Adipocyte (in vitro differentiated cells): Measurements from ENCODE around the gene IFT52.

Experiments
- DNase-seq: peaks from one replicate; pipeline ENCODE4 v3.0.0-alpha.2; 2015; ENCODE audit warnings: low read depth
- H3K27me3 ChIP-seq: replicated peaks from 2 replicates; pipeline ENCODE4 v1.7.0; 2013; ENCODE audit warnings: mild to moderate bottlenecking, low read length, moderate library complexity; ENCODE audit not compliant: control insufficient read depth, insufficient read depth
- H3K36me3 ChIP-seq: 2 replicates; pipeline ENCODE4 v1.7.0; 2013; ENCODE audit warnings: low read length, mild to moderate bottlenecking, moderate library complexity; ENCODE audit not compliant: control insufficient read depth, insufficient read depth, severe bottlenecking
- H3K4me1 ChIP-seq: 2 replicates; pipeline ENCODE4 v1.7.0; 2013; ENCODE audit warnings: mild to moderate bottlenecking, low read length, moderate library complexity; ENCODE audit not compliant: control insufficient read depth, insufficient read depth
- H3K4me3 ChIP-seq: 2 replicates; pipeline ENCODE4 v1.7.0; 2013; ENCODE audit warnings: mild to moderate bottlenecking, low read length, moderate library complexity
- H3K9ac ChIP-seq: 2 replicates; pipeline ENCODE4 v1.7.0; 2013; ENCODE audit warnings: mild to moderate bottlenecking, low read length, moderate library complexity
- H3K9me3 ChIP-seq: 2 replicates; pipeline ENCODE4 v1.7.0; 2013; ENCODE audit warnings: mild to moderate bottlenecking, low read length, moderate library complexity; ENCODE audit not compliant: control insufficient read depth

IFT52 gene

GRCh38 chr20:43569282-43569681 is 21.5 kb upstream of the IFT52 start:
- H3K4me3 ChIP-seq: no peak overlapping the region
- peaks cover 9% of the 10 kb centered on the region for H3K27me3 ChIP-seq
- H3K36me3 ChIP-seq: peaks cover 19% of the 10 kb centered on the region
- no peak for DNase-seq
- H3K9ac ChIP-seq: no peak overlapping the region
- H3K9me3 ChIP-seq: no peaks in the 10 kb centered on the region
- H3K4me1 ChIP-seq: no peaks in the 10 kb centered on the region

- no peak for DNase-seq
- H3K4me1 ChIP-seq: no peaks in the 10 kb centered on the region
- H3K27me3 ChIP-seq: peaks cover 9% of the 10 kb centered on the region
- no peak overlapping the region for H3K9ac ChIP-seq
- H3K36me3 ChIP-seq: peaks cover 24% of the 10 kb centered on the region
- no peak overlapping the region for H3K4me3 ChIP-seq
- no peaks in the 10 kb centered on the region for H3K9me3 ChIP-seq
Observed at GRCh38 chr20:43570496-43570895, 20.2 kb upstream of the IFT52 start.

- DNase-seq: no peak
- peaks cover 24% of the 10 kb centered on the region for H3K36me3 ChIP-seq
- H3K4me3 ChIP-seq: no peak overlapping the region
- no peaks in the 10 kb centered on the region for H3K4me1 ChIP-seq
- no peak overlapping the region for H3K9ac ChIP-seq
- no peaks in the 10 kb centered on the region for H3K9me3 ChIP-seq
- peaks cover 9% of the 10 kb centered on the region for H3K27me3 ChIP-seq
Observed at GRCh38 chr20:43571310-43571709, 19.4 kb upstream of the IFT52 start.

- Histone ChIP-seq H3K27me3 (peaks cover 9% of the 10 kb centered on the region), H3K4me3 (no peak overlapping the region), H3K4me1 (no peaks in the 10 kb centered on the region), H3K9ac (no peak overlapping the region), H3K9me3 (no peaks in the 10 kb centered on the region), H3K36me3 (peaks cover 24% of the 10 kb centered on the region)
- no peak for DNase-seq
Observed at GRCh38 chr20:43571771-43572170, 19.0 kb upstream of the IFT52 start.

GRCh38 chr20:43572891-43573290 is 17.8 kb upstream of the IFT52 start:
- peaks cover 4% of the 10 kb centered on the region for H3K27me3 ChIP-seq
- H3K4me3 ChIP-seq: no peak overlapping the region
- DNase-seq: no peak
- H3K9ac ChIP-seq: no peak overlapping the region
- no peaks in the 10 kb centered on the region for H3K9me3 ChIP-seq
- peaks cover 20% of the 10 kb centered on the region for H3K36me3 ChIP-seq
- H3K4me1 ChIP-seq: no peaks in the 10 kb centered on the region

- Histone ChIP-seq H3K9ac (no peak overlapping the region), H3K9me3 (no peaks in the 10 kb centered on the region), H3K4me3 (no peak overlapping the region), H3K36me3 (peaks cover 9% of the 10 kb centered on the region), H3K4me1 (peaks cover 10% of the 10 kb centered on the region), H3K27me3 (no peaks in the 10 kb centered on the region)
- DNase-seq: no peak
Observed at GRCh38 chr20:43576108-43576507, 14.6 kb upstream of the IFT52 start.

- H3K9me3 ChIP-seq: no peaks in the 10 kb centered on the region
- no peak overlapping the region for H3K9ac ChIP-seq
- no peak overlapping the region for H3K4me3 ChIP-seq
- H3K36me3 ChIP-seq: no peaks in the 10 kb centered on the region
- H3K27me3 ChIP-seq: no peaks in the 10 kb centered on the region
- DNase-seq: no peak
- peaks cover 32% of the 10 kb centered on the region for H3K4me1 ChIP-seq
Observed at GRCh38 chr20:43579861-43580793, 10.6 kb upstream of the IFT52 start.

GRCh38 chr20:43583133-43583864 is 7.4 kb upstream of the IFT52 start:
- DNase-seq: no peak
- H3K9ac ChIP-seq: peak overlapping the region; percentile 6
- H3K9me3 ChIP-seq: no peaks in the 10 kb centered on the region
- peaks cover 35% of the 10 kb centered on the region for H3K4me1 ChIP-seq
- H3K36me3 ChIP-seq: no peaks in the 10 kb centered on the region
- H3K4me3 ChIP-seq: no peak overlapping the region
- H3K27me3 ChIP-seq: no peaks in the 10 kb centered on the region

- Histone ChIP-seq H3K4me1 (peaks cover 35% of the 10 kb centered on the region), H3K36me3 (no peaks in the 10 kb centered on the region), H3K9ac (peak overlapping the region; percentile 32), H3K27me3 (no peaks in the 10 kb centered on the region), H3K9me3 (no peaks in the 10 kb centered on the region), H3K4me3 (peak overlapping the region; percentile 17)
- DNase-seq: peak; percentile 99
Observed at GRCh38 chr20:43583982-43584432, 6.7 kb upstream of the IFT52 start.

GRCh38 chr20:43584448-43585136 is 6.1 kb upstream of the IFT52 start:
- DNase-seq: peak; percentile 72
- no peaks in the 10 kb centered on the region for H3K9me3 ChIP-seq
- H3K27me3 ChIP-seq: no peaks in the 10 kb centered on the region
- no peaks in the 10 kb centered on the region for H3K36me3 ChIP-seq
- peak overlapping the region; percentile 32 for H3K9ac ChIP-seq
- H3K4me1 ChIP-seq: peaks cover 32% of the 10 kb centered on the region
- peak overlapping the region; percentile 17 for H3K4me3 ChIP-seq

GRCh38 chr20:43586641-43587040 is 4.1 kb upstream of the IFT52 start:
- peaks cover 35% of the 10 kb centered on the region for H3K4me1 ChIP-seq
- no peak for DNase-seq
- H3K9ac ChIP-seq: no peak overlapping the region
- H3K4me3 ChIP-seq: no peak overlapping the region
- no peaks in the 10 kb centered on the region for H3K36me3 ChIP-seq
- H3K9me3 ChIP-seq: no peaks in the 10 kb centered on the region
- no peaks in the 10 kb centered on the region for H3K27me3 ChIP-seq
